ENCODE data around the gene KIF1B. TPM values are rescaled to one million over a fixed set of nuclear protein-coding genes. Genes with fewer than 3 reads are reported as not detected.

KIF1B gene
- total and polyA plus RNA-seq, 2 donors (not counting 1 experiment from before 2014, with no cell fraction given), result 3.5 to 16.4 TPM

DNA sequence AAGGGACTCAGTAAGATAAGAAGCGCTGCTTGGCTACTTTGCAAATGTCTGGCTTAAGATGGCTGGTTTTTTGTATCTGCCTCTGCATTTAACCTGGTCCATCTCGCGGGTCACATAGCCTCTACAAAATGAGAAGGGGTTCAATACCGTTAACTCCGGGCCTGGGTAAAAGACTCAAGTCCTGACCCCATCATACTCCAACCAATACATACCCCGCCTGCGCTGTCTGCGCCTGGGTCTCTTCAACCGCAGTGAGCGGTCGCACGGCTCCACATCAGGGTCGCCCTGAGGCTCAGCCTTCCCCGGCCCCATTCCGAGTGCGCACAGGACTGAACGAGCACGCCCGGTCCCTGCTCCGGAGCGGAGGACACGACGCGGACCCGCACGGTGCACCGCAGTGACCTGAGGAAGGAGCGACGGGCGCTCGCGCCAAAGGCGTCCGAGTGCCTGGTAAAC, 187.9 kb downstream of the KIF1B start:
- no peak for TF ChIP-seq EZH2 (IDR thresholded peaks at IDR 0.05; ENCODE audit: borderline replicate concordance, insufficient read depth, low read depth, low read length, poor library complexity, severe bottlenecking)
- TF ChIP-seq, protein P1, sequence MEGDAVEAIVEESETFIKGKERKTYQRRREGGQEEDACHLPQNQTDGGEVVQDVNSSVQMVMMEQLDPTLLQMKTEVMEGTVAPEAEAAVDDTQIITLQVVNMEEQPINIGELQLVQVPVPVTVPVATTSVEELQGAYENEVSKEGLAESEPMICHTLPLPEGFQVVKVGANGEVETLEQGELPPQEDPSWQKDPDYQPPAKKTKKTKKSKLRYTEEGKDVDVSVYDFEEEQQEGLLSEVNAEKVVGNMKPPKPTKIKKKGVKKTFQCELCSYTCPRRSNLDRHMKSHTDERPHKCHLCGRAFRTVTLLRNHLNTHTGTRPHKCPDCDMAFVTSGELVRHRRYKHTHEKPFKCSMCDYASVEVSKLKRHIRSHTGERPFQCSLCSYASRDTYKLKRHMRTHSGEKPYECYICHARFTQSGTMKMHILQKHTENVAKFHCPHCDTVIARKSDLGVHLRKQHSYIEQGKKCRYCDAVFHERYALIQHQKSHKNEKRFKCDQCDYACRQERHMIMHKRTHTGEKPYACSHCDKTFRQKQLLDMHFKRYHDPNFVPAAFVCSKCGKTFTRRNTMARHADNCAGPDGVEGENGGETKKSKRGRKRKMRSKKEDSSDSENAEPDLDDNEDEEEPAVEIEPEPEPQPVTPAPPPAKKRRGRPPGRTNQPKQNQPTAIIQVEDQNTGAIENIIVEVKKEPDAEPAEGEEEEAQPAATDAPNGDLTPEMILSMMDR (IDR thresholded peaks at IDR 0.05), result no peak
- POLR2A ChIA-PET, result interaction anchor here (0.9 to 1.8 kb wide), 4 partner anchors 10 to 189 kb away, joined by 3 to 10 read pairs (median 4); no protein-coding TSS in a partner anchor
- Histone ChIP-seq H3K9me3 (ENCODE audit: control extremely low read depth in 1 of 3, control insufficient read depth in 2 of 3, insufficient read depth in 1 of 3, low read length in 2 of 3) (peaks cover 0 to 4% (median 0%) of the 10 kb centered on the region in 3 donors), H3K36me3 (replicated peaks in 1 of 2; ENCODE audit: control extremely low read depth in 1 of 2, control insufficient read depth in 1 of 2, extremely low read depth in 1 of 2, insufficient read depth in 2 of 2, low read length in 1 of 2) (peaks cover 0 to 4% of the 10 kb centered on the region in 2 experiments), H3K4me1 (ENCODE audit: control insufficient read depth in 2 of 2, insufficient read depth in 2 of 2, low read length in 2 of 2) (peaks cover 9 to 17% of the 10 kb centered on the region in 2 donors), H2AFZ (ENCODE audit: insufficient read depth, low read depth, low read length, poor library complexity, severe bottlenecking) (peak overlapping the region; percentile 95), H4K20me1 (ENCODE audit: control insufficient read depth, insufficient read depth, low read length, poor library complexity, severe bottlenecking) (peaks cover 4% of the 10 kb centered on the region), H3K79me2 (ENCODE audit: control insufficient read depth, insufficient read depth, low read length) (peaks cover 11% of the 10 kb centered on the region), H3K9ac (ENCODE audit: low read length) (peak overlapping the region; percentile 76), H3K27ac (ENCODE audit: low read length in 2 of 2) (peak overlapping the region; percentile 53 to 78), H3K4me2 (replicated peaks; ENCODE audit: low read depth, low read length, poor library complexity, severe bottlenecking) (peak overlapping the region; percentile 91), H3K27me3 (replicated peaks in 1 of 4; ENCODE audit: control extremely low read depth in 1 of 4, control insufficient read depth in 3 of 4, insufficient read depth in 4 of 4, low read length in 3 of 4) (no peaks in the 10 kb centered on the region), H3K4me3 (ENCODE audit: control extremely low read depth in 1 of 5, extremely low read depth in 1 of 5, insufficient read depth in 1 of 5, low read depth in 2 of 5, low read length in 4 of 5) (peak overlapping the region; percentile 62 to 84 (median 76))
- no peaks in the 10 kb centered on the region for H3K9me3 Mint-ChIP-seq (ENCODE audit: insufficient read depth)
- H3K27me3 Mint-ChIP-seq, result no peaks in the 10 kb centered on the region
- H3K27ac Mint-ChIP-seq, result peak overlapping the region; percentile 93
- no peak for ATAC-seq (ENCODE audit: low read depth)
- CTCF ChIA-PET, result interaction anchor here (0.9 to 3.1 kb wide), 6 partner anchors 9 to 188 kb away, joined by 3 to 18 read pairs (median 6); partner anchors contain the start of genes CENPS and KIF1B
- H3K4me3 Mint-ChIP-seq, result peak overlapping the region; percentile 96
- intact Hi-C loops (cut with micrococcal nuclease), result loop anchor here (1.0 to 10.0 kb wide), 5 partner anchors 10 to 366 kb away; partner anchors contain the start of genes CENPS and UBE4B
- H3K4me1 Mint-ChIP-seq, result peaks cover 22% of the 10 kb centered on the region
- no peak for DNase-seq
- under 1% methylated on average over 33 of the region's 34 CpGs for WGBS (ENCODE audit: insufficient coverage)

Data from B cell (primary cell).